Measurements from ENCODE around the gene PIP5K1C.

DNA sequence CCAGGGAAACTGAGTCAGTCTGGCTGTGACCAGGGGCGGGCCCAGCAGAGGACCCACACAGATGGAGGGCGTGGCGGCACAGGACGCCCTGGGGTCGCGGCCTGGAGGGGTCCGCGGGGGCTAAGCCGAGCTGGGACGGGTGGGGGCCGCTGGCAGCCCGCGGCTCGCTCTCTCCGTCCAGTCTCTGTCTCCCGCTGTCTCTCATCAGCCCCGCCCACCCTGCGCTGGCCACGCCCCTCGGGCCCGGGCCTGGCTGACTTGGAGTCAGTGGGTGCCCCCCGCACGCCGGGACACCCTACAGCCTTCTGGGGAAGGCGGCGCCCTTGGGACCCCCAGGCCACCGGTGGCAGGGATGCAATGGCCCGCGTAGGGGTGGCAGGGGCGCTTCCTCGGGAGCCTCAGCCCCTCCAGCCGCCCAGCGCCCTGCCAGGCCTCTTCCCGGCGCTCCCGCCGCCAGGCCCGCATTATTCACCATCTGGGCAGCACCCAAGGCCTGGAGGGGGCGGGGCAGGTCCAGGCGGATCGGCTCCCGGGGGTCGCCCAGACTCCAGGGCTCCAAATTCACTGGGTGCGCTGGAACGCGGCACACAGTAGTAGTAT lies 93.5 kb downstream of the PIP5K1C start, which contains the start of gene TBXA2R:
- TF ChIP-seq, protein P1, sequence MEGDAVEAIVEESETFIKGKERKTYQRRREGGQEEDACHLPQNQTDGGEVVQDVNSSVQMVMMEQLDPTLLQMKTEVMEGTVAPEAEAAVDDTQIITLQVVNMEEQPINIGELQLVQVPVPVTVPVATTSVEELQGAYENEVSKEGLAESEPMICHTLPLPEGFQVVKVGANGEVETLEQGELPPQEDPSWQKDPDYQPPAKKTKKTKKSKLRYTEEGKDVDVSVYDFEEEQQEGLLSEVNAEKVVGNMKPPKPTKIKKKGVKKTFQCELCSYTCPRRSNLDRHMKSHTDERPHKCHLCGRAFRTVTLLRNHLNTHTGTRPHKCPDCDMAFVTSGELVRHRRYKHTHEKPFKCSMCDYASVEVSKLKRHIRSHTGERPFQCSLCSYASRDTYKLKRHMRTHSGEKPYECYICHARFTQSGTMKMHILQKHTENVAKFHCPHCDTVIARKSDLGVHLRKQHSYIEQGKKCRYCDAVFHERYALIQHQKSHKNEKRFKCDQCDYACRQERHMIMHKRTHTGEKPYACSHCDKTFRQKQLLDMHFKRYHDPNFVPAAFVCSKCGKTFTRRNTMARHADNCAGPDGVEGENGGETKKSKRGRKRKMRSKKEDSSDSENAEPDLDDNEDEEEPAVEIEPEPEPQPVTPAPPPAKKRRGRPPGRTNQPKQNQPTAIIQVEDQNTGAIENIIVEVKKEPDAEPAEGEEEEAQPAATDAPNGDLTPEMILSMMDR (conservative IDR thresholded peaks at IDR 0.05), result no peak
- TF ChIP-seq EZH2 (IDR thresholded peaks at IDR 0.05; ENCODE audit: low read depth), result no peak
